ENCODE results near the gene CPN1. TPM values are rescaled to one million over a fixed set of nuclear protein-coding genes. Genes with fewer than 3 reads are reported as not detected.
"Not testable (repeated sequence)": the region's sequence is repeated elsewhere in the genome, so short reads cannot be mapped to it uniquely, and the experiment has no call there.

Gene CPN1
- total RNA-seq, 1 experiment from 2014 or later = not detected

DNA sequence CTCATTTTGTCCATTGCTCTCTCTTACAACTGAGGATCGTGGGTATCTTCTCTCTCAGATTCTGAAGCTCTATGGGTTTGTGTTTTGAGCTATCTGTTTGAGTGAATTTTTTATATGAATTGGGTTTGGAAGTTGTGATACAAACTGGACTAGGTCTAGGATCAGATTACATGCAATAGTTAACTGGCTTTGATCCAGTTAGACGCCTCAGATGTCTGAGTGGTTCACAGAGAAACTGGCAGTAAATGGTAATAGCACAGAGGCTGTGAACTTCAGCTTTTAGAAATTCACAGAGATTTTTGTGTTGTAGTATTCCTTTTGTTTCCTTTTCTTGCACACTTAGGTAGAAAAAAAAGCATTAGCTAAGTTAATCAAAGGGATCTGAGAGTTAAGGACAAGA lies 59.3 kb downstream of the CPN1 start:
- peak; percentile 62 for DNase-seq (ENCODE audit: low read depth)

GRCh38 chr10:100021322-100021721 lies 60.3 kb downstream of the CPN1 start:
- no peak for DNase-seq (ENCODE audit: low read depth)

DNA sequence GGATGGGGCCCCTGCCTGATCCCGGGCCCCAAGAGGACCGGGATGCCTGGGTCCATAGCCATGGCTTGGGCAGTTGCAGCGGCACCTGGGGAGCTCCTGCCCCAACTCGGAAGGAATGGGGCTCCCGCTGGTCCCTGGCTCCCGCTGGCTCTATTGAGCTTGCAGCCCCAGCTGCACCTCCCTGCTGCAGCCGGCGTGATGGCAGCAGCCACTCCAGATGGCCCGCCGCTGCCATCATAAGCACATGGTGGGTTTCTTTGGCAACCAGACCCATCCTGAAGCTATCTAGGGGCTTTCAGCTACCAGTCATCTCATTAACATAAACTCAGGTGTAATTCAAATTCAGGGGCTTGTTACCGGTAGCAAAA lies 60.8 kb downstream of the CPN1 start:
- no peak for DNase-seq (ENCODE audit: low read depth)

GRCh38 chr10:100020142-100020885 lies 61.4 kb downstream of the CPN1 start:
- DNase-seq (ENCODE audit: low read depth) = no peak

GRCh38 chr10:100019787-100020141 lies 61.9 kb downstream of the CPN1 start:
- DNase-seq (ENCODE audit: low read depth) = no peak

GRCh38 chr10:100014071-100014762 lies 67.5 kb downstream of the CPN1 start:
- no peak for DNase-seq (ENCODE audit: low read depth)

DNA sequence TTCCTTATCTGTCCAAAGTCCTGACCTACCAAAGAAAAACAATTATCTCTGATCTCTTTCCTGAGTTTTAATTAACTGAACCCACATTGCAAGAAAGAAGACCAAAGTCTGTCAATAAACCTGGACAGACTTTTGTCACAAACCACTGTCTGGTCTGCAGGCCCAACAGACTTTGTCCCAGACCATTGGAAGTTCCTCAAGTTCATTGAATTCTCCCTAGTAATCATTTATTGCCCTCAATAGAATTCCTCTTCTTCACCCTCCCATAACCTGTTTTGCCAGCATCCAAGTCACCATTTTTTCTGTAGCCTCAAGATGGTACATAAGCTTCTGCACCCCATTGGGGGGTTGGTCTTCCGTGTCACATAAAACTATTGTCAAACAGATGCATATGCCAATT lies 68.0 kb downstream of the CPN1 start:
- DNase-seq (ENCODE audit: low read depth) = no peak

- not testable (repeated sequence) for DNase-seq (ENCODE audit: low read depth)
Observed at GRCh38 chr10:100011906-100012305, 69.8 kb downstream of the CPN1 start.

GRCh38 chr10:100009793-100010676 lies 71.6 kb downstream of the CPN1 start, which contains the start of gene DNMBP:
TSS of gene DNMBP (minus strand) at chr10:100009947. CDS start at chr10:99972124, 37,823 bp downstream.
- DNase-seq (ENCODE audit: low read depth) = peak; percentile 77

GRCh38 chr10:100009283-100009792 lies 72.3 kb downstream of the CPN1 start:
- peak; percentile 53 for DNase-seq (ENCODE audit: low read depth)

- peak; percentile 30 for DNase-seq (ENCODE audit: low read depth)
Observed at GRCh38 chr10:100008708-100009282, 72.9 kb downstream of the CPN1 start.

DNA sequence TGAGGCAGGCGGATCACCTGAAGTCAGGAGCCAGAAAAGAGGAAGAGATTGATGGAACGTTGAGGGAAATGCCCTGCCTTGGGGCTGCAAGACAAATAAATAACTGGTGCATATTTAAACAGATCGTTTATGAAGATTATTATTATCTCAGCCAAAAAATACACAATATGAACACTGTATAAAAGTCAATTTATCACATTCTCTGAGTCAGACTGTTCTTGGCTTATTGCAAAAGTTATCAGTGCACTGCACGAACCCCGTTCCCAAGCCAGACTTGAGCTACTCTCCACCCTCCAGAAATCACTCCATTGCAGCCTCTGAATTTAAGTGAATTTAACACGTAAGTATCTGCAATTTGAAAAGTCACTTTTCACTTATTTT lies 73.5 kb downstream of the CPN1 start:
- peak; percentile 58 for DNase-seq (ENCODE audit: low read depth)

DNA sequence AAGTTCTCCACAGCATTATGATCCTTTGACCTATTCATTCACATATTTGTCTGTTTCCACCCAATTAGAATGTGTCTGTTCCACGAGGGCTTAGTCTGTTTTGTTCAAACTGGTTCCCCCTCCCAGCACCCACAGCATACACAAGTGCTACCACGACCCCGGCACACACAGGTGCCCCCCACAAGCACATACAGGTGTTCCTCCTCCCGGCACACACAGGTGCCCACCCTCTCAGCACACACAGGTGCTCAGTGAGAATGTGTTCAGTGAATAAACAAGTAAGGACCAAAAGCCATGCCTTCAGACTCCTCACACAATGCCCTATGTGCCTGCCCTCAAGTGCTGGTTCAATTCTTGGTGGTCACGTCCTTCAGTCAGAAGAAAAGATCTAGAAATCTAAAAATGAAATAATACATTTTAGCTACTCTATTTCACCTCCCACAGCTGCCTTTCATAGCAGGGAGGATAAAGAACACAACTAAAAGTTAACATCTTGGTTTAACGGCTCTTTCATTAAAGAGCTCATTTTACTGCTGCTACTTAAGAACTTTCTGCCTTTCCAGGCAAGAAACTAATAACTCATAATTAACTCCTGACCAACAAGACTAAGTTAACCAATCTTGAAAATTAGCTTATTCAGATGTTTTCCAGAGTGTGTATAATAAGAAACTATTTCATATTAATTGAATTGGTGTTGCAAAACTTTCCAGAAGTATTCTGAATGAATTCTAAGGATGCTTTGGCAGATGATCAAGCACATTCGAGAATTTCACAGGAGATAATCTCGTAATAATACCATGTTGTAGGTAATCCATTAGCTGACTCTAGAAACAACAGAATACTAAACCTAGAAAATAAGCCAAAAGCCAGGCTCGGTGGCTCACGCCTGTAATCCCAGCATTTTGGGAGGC lies 74.2 kb downstream of the CPN1 start:
- peak; percentile 20 for DNase-seq (ENCODE audit: low read depth)

DNA sequence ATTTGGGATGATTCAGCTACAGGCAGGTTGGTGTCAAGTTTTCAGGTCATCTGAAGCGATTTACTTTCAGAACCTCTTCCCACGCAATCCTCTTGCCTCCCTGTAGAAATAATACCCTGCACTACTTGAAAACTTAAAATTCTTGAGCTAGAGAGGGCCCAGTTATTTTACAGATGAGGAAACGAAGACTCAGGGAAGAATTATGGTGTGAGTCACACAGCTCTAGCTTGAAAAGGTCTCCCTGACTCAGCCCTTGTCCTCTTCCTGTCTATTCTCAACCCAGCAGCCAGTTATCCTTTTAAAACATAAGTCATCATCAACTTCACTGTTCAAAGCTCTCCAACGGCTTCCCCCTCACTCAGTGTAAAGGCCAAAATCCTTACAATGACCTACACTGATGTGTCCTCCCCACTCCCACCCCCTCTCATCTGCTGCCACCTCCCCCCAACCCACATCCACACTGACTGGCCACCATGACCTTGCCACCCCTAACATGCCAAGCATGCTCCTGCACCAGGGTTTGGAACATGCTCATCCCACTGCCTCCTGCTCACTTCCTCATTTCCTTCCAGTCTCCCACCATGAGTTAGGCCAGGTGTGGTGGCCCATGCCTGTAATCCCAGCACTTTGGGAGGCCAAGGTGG lies 75.3 kb downstream of the CPN1 start:
- DNase-seq (ENCODE audit: low read depth) = peak; percentile 98

- no peak for DNase-seq (ENCODE audit: low read depth)
Observed at GRCh38 chr10:100004805-100005510, 76.7 kb downstream of the CPN1 start.

DNA sequence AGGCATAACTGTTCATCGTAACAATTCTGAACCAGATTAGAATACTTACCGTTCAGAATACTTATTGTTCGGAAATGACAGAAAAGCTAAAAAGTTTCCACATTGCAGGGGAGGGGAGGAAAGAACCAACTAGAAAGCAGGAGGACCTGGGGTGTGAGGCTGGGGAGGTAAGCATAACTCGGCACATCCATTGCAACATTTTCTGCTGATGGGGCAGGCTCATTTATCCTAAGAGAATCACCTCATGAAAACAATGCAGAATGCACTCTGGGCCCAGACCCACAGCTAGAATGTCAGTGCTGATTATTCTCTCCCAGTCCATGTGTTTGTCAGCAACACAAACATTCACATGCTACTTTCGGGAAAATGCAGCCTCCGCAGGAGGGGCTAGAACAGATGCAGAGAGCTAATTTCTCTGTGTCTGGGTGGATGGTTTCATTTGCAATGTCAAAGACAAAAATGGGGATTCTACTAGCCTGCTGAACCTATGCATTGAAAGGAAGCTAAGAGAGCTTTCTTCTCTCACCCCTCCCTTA lies 81.5 kb downstream of the CPN1 start:
- DNase-seq (ENCODE audit: low read depth) = no peak

GRCh38 chr10:99999319-100000108 lies 82.2 kb downstream of the CPN1 start:
- DNase-seq (ENCODE audit: low read depth) = no peak

- DNase-seq (ENCODE audit: low read depth) = no peak
Observed at GRCh38 chr10:99998889-99999288, 82.8 kb downstream of the CPN1 start.
